WTC11 (cell line): ENCODE measurements around the gene ZSCAN29.

ENCODE experiments used
- JUN ChIP-seq: sonication (generic); formaldehyde crosslinking; IDR thresholded peaks from 2 replicates; pipeline ENCODE4 v1.8.0; 2023; ENCODE audit warnings: mild to moderate bottlenecking, missing genetic modification reagents
- TF ChIP-seq, protein P1 (sequence below): fragments of 250-450 bp; sonication (Bioruptor Pico); IDR thresholded peaks from 2 replicates; pipeline ENCODE4 v1.9.0; 2021; ENCODE audit warnings: mild to moderate bottlenecking

DNA sequence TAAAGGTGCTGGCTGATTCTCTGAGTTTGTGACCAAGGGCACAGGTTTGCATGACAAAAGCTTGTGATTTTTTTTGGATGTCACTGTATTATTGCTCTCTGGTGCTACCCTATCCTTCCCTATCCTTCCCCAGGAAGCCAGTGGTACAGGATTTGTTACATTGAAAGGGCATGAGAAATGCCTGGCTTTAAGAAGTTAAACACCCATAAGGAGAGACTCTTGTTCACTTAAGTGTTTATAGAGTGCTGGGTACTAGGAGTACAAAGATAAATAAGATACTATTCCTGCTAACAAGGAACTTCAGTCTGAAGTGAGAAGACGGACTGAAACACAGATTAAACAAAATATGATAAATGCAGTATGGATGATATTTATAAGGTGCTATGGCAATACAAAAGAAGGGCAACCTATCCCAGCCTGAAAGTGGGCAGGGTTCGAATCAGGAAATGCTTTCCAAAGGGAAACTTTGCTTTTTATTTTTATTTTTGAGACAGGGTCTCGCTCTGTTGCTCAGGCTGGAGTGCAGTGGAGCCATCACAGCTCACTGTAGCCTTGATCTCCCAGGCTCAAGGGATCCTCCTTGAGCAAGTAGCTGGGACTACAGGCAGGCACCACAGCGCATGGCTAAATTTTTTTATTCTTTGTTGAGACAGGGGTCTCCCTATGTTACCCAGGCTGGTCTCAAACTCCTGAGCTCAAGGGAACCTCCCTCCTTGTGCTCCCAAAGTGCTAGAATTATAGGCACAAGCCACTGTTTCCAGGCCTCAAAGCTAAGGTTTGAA lies 51.7 kb downstream of the ZSCAN29 start:
- TF ChIP-seq, protein P1, sequence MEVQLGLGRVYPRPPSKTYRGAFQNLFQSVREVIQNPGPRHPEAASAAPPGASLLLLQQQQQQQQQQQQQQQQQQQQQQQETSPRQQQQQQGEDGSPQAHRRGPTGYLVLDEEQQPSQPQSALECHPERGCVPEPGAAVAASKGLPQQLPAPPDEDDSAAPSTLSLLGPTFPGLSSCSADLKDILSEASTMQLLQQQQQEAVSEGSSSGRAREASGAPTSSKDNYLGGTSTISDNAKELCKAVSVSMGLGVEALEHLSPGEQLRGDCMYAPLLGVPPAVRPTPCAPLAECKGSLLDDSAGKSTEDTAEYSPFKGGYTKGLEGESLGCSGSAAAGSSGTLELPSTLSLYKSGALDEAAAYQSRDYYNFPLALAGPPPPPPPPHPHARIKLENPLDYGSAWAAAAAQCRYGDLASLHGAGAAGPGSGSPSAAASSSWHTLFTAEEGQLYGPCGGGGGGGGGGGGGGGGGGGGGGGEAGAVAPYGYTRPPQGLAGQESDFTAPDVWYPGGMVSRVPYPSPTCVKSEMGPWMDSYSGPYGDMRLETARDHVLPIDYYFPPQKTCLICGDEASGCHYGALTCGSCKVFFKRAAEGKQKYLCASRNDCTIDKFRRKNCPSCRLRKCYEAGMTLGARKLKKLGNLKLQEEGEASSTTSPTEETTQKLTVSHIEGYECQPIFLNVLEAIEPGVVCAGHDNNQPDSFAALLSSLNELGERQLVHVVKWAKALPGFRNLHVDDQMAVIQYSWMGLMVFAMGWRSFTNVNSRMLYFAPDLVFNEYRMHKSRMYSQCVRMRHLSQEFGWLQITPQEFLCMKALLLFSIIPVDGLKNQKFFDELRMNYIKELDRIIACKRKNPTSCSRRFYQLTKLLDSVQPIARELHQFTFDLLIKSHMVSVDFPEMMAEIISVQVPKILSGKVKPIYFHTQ (CRISPR knock-in tag): no peak
- no peak for TF ChIP-seq JUN
